Iris pigment epithelial cell (primary cell): ENCODE results near the gene LSM12.
"Not testable (repeated sequence)": the region's sequence is repeated elsewhere in the genome, so short reads cannot be mapped to it uniquely, and the experiment has no call there.

ENCODE experiments used
- DNase-seq: peaks from one replicate; pipeline ENCODE4 v3.0.0-alpha.2; 2011; ENCODE audit warnings: low read depth

LSM12 gene

DNA sequence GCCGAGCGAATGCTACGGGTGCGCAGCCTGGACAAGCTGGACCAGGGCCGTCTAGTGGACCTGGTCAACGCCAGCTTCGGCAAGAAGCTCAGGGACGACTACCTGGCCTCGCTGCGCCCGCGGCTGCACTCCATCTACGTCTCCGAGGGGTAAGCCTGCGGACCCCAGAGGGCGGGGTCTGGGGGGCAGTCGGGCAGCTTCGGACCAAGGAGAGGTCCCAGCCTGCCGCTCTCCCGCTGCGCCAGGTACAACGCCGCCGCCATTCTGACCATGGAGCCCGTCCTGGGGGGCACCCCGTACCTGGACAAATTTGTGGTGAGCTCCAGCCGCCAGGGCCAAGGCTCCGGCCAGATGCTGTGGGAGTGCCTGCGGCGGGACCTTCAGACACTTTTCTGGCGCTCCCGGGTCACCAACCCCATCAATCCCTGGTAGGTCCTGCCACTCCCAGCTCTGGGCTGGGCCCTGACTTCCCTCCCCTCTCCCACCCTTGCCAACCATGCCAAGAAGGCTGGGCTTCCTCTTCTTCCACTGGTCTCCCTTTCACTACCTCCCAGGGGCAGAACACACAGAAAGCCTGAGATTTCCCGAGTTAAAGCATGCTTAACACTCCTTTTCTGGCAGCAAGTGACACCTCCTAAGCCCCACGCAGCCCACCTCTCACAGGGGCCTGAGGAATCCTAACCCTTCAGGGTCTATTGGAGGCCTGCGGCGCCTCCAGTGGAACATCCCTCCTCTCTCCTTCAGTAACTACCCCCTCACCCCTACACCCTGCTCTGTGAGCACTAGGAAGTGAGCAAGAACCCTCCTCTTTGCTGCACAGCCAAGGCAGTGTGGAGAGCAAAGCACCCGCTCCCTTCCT, 58.9 kb downstream of the LSM12 start:
- no peak for DNase-seq

DNA sequence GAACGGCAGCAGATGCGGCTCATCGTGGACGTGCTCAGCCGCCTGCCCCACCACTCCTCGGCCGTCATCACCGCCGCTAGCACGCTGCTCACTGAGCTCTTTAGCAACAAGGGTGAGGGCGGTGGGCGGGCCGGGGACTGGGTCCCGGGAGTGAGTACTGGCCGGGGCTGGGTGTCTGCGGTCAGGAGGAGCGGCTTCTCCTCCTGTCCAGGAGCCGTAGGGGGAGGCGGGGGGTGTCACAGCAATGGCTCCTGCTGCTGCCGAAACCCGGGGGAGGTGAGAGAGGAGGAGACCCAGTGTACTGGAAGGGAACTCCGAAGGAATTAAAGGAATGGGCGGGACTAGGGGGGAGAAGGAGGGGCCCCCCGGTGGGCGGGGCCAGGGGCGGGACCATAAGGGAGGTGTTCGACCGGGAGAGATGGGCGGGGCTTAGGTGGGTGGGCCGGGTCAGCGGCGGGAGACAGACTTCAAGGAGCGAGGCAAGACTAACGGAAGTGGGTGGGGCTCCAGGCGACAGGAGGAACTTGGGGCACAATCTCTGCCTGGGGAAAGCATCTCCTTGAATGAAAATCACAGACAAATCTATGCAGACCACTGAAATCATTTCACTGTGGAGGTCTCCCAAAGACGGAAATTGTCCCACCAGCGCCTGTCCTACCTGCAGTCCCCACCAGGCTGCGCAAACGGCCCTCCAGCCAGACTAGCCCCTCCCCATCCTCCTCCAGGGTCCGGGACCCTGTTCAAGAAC, 59.7 kb downstream of the LSM12 start:
- peak; percentile 99 for DNase-seq

DNA sequence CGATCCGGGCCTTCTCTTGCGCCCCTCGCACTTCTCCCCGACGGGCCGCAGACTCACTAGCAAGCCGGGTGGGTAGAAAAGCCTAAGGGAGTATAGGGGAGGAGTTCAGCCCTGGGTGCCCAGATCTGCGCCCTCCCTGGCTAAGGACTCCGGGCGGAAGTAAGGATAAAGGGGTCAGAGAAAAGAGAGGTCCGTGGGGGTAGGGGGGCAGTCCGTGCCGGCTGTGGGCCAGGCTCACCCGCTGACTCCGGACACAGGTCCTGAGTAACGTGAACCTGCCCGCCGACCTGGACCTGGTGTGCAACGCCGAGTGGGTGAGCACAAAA, 60.2 kb downstream of the LSM12 start:
- no peak for DNase-seq

DNA sequence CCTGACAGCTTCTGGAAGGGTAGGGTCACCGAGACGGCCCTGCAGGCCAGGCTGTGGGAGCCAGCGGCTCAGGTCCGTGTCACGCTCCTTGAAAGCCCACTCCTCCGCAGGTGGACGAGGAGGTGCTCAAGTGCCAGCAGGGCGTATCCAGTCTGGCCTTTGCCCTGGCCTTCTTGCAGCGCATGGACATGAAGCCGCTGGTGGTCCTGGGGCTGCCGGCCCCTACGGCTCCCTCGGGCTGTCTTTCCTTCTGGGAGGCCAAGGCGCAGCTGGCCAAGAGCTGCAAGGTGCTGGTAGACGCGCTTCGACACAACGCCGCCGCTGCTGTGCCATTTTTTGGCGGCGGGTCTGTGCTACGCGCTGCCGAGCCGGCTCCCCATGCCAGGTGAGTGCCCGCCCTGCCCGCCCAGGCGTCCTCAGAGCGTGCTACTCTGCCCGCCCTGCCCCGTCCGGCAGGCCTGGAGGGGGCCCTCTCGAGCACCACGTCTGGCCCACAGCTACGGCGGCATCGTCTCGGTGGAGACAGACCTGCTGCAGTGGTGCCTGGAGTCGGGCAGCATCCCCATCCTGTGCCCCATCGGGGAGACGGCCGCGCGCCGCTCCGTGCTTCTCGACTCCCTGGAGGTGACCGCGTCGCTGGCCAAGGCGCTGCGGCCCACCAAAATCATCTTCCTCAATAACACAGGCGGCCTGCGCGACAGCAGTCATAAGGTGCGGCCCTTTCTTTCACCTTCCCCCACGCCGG, 60.8 kb downstream of the LSM12 start:
- peak; percentile 46 for DNase-seq

DNA sequence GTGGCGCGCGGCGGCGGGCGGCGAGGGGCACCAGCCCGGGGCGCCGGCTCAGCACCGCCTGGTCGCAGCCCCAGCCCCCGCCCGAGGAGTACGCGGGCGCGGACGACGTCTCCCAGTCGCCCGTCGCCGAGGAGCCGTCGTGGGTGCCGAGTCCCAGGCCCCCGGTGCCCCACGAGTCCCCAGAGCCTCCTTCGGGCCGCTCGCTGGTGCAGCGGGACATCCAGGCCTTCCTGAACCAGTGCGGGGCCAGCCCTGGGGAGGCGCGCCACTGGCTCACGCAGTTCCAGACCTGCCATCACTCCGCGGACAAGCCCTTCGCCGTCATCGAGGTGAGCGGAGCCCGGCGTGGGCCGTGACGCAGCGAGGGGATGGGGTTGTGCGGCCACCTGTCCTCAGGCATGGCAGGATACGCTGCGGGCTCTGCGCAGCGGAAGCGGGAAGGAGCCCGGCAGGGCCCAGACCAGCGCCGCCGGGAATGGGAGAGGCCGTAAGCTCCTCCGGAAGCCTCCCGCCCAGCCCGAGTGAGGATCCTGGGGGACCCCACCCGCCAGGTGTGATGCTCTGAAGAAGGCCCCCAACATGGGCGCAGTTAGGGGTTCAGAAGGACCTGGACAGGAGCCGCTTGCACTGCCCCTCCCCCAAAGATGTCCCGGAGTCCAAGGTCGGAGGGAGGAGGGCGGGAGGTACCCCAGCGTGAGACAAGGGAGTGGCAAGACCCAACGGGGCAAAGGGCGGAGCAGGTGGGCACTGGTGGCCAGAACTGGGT, 61.5 kb downstream of the LSM12 start:
- DNase-seq = peak; percentile 39

DNA sequence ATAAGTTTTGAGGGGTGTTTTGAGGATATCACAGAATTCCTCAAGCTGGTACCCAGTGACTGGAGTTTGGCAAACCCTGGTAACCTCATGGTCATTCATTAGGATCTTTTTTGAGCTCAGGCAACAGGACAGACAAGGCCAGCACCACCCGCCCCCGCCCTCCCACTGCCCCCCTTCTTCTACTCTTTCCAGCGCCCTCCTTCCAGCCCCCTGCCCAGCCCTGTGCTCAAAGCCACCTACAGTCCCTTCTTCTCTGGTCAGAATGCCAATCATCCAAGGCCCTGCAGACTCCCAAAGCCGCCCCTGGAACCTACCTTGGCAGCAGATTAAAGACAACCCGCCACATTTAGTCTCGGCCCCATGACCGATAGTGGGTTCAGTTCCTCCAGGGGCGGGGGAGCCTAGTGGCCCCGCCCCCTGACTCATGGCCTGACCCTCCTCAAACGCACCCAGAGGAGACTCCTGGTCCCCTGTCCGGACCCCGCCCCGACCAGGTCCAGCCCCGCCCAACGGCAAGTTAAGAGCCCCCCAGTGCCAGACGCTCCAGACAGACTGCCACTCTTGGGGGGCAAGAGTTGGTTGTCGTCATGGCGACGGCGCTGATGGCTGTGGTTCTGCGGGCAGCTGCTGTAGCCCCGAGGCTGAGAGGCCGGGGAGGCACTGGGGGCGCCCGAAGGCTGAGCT, 62.3 kb downstream of the LSM12 start, which contains the start of gene NAGS:
Gene NAGS (plus strand): TSS at position 546 of the 684 bp plus-strand sequence. CDS start 42 bp downstream, at position 588.
- DNase-seq = peak; percentile 34

DNA sequence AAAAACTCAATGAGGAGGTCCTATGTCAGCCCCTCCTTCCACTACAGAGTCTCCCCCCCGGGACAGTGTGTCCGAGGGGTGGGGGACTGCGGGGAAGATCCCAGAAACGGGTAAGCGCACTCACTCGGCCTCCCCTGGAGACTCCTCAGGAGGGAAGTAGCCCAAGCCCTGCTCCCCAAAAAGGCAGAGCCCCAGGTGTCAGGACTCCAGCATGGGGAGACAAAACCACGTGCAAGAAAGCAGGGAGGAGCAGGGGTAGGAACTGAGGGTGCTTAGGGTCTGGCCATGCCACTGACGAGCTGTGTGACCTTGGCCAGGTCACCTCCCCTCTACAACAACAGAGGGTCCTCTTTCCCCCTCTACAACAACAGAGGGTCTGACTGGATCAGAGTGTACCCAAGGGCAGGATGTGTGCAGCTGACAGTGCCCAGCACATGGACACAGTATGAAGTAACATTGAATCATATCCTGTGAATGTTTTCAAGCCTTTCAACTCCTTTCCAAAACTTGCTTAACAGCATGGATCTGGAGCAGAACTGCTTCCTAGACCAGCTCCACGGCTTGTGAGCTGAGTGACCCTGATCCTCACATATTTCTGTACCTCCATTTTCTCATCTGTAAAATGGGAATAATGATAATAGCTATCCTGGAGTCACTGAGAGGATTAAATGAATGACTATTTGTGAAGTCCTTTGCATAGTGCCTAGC, 64.2 kb downstream of the LSM12 start:
- peak; percentile 87 for DNase-seq

DNA sequence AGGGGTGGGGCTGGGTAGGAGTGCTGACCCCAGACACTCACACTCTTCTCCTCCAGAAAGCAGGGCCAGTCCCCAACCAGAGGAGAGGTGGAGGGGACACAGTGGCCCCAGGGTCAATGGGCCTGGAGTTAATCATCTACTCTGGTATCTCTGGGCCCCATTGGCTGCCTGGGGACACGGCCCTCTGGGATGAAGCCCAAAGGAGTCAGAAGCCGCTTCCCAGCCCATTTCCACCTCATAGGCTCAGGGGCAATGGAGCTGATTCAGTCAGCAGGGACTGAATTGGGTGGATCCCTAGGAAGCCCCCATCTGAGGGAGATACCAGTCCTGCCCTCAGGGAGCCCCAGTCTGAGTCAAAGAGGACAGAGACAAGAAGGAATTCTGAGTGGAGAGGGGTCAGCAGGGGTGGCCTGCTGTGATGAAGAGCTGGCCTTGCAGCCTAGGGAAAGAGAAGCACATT, 65.0 kb downstream of the LSM12 start:
- no peak for DNase-seq

DNA sequence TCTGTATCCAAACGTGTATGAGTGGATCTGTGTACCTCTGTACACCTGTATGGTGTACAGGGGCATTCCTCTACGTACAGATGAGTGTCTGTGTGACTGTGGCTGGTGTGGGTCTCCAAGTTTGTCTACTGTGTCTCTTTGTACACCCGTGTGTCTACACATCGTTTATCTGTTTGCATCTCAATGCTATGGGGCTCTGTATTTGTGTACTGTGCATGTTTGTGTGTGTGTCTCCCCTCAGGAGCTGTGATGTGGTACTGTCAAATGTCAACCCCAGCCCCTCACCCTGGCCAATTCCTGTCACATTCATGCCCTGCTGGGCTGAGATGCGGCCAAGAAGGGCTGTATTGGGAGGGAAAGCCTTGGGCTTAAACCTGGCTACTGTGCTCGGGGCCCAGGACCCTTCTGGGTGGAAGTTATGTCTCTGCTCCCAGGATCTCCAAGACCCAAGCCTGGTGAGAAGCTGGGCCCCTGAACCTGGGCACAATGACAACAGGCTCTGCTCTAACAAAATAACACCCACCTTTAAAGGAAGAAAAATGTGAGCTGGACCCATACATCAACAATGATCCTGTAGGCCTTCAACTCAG, 65.5 kb downstream of the LSM12 start:
- DNase-seq = no peak

DNA sequence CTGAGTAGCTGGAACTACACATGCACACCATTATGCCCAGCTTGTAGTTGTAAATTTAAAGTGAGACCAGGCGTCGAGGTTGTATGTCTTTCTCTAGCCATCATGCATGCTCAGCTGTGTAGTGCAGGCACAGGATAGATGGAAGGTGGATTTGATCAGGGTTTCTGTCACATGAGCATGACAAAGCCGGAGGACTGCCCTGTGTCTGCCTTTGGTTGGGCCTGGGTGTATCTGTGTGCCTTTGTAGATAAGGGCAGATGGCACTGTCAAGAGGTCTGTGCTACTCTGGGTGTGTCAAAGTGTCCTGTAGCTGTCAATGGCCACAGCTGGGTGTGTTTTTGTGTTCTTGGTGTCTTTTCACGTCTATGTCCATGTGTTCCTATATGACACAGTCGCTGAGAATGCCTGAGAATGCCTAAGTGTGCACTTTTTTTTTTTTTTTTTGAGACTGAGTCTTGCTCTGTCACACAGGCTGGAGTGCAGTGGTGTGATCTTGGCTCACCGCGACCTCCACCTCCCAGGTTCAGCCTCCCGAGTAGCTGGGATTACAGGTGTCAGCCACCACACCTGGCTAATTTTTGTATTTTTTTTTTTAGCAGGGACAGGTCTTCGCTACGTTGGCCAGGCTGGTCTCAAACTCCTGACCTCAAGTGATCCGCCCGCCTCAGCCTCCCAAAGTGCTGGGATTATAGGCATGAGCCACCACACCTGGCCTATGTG, 66.2 kb downstream of the LSM12 start:
- DNase-seq = no peak

DNA sequence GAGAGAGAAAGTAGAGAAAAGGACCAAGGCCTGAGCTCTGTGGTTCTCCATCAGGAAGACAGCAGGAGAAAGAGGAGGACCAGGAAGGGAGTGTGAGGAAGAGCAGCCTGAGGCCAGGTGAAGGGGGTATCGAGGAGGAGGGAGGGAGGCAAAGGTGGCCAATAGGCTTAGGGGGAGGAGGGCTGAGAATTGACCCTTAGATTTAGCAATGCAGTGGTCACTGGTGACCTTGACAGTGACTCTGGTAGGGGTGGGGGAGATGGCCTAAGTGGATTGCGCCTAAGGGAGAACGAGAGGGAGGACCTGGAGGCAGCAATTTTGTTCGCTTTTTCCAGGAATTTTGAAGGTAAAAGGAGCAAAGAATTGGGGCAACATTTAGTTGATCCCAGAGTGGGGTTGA, 67.4 kb downstream of the LSM12 start:
- no peak for DNase-seq

DNA sequence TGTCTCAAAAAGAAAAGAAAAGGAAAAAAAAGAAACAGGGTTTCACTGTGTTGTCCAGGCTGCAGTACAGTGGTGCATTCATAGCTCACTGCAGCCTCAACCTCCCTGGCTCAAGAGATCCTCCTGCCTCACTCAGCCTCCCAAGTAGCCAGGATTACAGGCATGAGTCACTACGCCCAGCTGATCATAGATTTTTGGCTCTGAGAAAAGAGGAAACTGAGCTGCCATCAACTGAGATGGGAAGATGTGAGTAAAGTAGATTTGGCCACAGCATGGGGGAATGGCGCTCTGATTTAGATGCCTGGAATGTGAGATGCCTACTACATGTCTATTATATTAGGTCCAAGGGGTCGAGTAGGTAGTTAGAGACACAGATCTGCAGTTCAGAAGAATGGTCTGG, 67.9 kb downstream of the LSM12 start:
- DNase-seq = peak; percentile 72

DNA sequence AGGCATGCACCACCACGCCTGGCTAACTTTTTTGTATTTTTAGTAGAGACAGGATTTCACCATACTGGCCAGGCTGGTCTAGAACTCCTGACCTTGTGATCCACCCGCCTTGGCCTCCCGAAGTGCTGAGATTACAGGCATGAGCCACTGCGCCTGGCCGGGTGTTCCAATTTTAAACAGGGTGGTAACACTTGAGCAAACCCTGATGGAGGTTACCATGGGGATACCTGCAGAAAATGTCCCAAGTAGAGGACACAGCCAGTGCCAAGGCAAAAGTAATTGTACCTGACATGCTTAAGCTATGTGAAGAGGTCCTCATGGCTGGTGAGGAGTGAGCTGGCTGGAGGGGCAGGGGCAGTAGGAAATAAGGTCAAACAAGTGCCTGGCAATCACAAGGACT, 69.3 kb downstream of the LSM12 start:
- not testable (repeated sequence) for DNase-seq

DNA sequence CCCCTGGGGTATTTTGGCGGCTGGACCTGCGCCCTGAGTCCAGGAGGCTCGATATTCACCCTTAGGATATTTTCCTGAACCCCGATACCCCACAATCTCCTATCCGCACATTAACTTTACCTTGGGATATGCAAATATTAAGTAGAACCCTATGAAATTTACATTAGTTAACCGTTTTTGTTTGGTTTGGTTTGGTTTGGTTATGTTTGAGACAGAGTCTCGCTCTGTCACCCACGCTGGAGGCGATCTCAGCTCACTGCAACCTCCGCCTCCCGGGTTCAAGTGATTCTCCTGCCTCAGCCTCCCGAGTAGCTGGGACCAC, 71.4 kb downstream of the LSM12 start:
- no peak for DNase-seq

DNA sequence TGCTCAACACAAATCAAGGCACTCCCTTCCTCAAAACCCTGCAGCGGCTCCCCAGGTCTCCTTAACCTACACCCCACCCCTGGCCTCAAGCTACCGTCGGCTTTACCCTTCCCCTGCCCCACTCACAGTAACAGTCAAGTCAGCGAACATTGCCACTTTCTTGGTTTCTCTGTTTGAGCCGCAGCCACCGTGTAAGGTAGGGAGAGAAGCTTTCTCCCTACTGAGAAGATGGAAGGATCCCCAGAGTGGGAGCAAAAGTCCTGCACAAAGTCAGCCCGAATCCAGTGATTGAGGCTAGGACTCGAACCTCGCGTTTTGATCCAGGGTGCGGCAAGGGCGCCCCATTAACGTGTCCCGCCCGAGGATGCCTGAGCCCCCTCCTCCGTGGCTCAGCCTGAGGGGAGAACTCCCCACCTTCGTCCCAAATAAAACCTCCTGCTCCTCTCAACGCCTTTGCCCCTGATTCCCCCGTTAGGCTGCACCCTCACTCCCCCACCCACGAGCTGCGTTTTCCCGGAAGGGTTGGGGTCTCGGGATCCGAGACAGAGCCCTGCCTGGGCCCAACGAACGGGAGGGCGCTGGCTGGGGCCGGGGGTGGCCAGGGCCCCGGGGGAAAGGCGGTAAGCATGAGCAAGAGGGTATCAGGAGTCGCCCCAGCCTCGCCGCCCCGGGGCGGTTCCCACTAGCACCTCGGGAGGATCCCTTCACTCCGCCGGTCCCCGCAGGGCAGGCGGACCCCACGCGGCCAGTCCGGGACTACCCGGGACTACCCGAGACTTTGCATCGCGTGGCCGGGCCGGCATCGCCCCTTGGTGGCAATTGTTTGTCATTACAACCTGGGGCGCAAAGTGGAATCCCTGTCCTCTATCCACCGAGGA, 72.0 kb downstream of the LSM12 start:
- DNase-seq = peak; percentile 48

DNA sequence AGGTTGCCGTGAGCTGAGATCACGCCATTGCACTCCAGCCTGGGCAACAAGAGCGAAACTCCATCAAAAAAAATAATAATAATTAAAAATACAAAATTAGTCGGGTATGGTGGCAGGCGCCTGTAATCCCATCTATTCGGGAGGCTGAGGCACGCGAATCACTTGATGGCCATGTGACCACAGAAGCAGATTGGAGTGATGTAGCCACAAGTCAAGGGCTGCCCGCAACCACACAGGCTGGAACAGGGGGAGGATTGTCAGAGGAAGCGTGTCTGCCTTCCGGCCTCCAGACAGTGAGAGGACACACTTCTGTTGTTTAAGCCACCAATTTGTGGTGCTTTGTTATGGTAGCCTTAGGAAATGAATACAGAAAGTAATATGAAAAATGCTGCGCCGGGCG, 73.8 kb downstream of the LSM12 start:
- no peak for DNase-seq

DNA sequence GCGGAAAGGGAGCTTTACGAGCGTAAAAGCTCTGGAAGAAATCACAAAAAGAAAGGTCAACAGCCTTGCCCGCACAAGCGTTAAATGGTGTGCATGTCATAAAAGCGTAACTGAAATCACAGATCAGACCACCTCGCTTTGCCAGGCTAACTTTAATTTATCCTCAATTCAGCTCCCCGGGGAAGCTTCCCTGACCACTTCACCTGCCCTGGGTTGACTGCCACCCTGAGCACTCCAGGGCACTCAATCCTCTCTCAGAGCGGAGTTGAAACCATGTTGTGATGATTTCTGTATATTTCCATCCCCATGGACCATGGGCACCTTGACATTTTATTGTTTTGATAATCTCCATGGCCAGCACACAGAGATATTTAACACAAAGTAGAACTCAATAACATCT, 78.2 kb downstream of the LSM12 start:
- no peak for DNase-seq

DNA sequence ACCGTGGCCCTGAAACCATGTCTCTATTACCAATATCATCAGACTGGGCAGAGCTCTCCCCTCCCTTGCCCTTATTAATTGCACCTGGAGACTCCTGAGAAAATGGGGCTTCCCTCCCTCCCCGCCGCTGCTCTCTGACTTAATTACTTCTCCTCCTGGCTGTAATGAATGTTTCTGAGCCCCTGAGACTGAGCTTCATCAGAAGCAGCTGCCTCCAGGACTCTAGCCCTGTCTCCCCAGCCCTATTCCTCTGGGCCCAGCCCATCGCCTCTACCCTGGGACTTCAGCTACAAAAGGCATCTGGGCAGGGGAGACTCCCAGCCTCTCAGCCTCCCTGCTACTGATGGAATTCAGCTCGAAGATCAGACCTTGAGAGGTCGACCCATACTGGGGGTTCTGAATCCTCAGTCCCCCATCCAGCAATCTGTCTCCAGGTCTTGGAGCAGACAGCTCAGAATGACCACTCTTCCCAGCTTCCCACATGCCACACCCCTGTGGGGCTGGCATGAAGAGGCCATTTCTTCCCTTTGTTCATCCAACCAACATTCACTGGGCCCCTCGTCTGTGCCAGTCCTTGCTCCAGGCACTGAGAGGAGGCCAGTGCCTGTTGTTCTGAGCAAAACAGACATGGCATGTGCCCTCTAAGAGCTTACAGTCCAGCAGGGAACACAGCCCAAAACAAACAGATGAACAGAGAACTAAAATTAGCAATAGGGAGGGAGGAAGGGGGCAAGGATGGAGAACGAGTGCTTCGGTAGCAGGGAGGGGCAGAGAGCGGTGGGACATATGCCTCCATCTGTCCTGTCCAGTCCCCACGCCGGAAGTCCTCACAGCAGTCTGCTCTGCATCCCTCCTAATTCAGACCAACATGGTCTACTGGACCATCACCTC, 79.1 kb downstream of the LSM12 start:
- no peak for DNase-seq
